GM21737 (cell line): ENCODE results near the gene ATP2C2.

ENCODE experiments used
- ATAC-seq: cut with Tn5 transposase; IDR thresholded peaks from one replicate; pipeline ENCODE4 v1.9.1; 2021; ENCODE audit warnings: mild to moderate bottlenecking, moderate library complexity; ENCODE audit not compliant: unreplicated experiment

ATP2C2 gene

GRCh38 chr16:84507011-84507982 lies 139.0 kb downstream of the ATP2C2 start:
- no peak for ATAC-seq

- no peak for ATAC-seq
Measured at GRCh38 chr16:84508502-84508901, 140.2 kb downstream of the ATP2C2 start.

DNA sequence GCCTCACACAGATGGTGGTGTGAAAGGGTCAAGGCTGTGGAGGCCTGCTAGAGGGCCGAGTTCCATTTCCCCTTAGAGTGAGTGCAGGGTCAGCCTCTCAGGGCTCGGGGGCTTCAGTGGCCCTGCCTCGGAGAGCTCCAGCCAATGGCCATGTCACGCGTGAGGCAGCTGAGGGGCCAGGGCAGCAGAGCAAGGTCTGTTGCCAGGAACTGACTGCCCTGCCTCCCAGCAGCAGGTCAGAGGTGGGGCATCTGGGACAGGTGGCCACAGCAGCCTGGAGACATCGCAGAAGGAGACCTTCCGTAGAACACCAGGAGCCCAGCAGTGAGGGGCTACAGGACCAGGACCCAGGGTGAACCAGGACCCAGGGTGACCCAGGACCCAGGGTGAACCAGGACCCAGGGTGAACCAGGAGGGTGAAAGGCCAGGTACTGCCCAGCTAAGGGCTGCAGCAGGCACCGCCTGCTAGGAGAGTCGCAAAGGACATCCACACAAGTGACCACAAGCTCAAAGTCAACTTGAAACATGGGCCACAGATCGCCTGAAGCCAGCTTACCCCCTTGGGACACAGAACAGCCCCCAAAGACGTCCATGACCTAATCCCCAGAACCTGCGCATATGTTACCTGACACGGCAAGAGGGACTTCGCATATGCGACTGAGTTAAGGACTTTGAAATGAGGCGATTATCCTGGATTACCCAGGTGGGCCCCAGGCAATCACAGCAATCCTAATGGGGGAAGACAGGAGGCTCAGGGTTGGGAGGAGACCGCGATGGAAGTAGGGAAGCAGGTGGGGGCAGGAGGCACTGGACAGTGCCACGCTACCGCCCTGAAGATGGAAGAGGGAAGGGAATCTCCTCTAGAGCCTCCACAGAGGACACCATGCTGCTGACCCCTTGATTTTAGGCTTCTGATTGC lies 141.0 kb downstream of the ATP2C2 start:
- no peak for ATAC-seq

GRCh38 chr16:84511180-84511800 lies 143.0 kb downstream of the ATP2C2 start:
- ATAC-seq, result no peak

DNA sequence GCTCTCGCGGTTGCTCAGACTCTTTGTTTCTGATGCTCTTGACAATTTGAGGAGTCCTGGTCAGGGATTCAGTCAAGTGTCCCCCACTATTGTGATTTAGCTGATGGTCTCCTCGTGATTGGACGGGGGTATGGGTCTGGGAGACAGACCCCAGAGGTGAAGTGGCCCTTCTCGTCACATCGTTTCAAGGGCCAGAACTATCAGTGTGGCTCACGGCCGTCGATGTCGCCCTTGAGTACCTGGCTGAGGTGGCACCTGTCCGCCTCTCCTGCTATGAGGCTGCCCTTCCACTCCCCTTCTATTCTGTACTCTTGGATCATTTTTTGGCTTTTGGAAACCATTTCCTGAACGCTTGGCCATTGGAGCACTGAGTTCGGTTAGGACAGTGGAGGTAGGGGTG lies 143.5 kb downstream of the ATP2C2 start:
- ATAC-seq, result no peak

DNA sequence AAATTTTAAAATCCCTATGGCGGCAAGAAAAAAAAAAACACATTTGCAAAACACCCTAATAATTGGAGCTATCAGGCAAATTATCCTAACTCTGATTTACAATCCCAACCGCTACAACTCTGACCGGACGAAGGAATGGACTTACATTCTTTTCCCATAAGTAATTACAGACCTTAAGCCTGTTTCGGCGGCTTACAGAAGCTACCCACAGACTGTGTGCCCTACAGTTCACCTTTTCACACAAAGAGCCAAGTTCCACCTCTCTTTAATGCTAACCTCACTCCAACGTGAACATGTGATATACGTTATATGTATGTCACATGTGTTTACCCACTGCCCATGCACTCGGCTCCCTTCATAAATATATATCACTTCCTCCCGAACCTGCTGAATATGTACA lies 144.8 kb downstream of the ATP2C2 start:
- no peak for ATAC-seq

GRCh38 chr16:84513666-84514065 lies 145.3 kb downstream of the ATP2C2 start:
- no peak for ATAC-seq
